ENCODE data around the gene NELL2.
"Not testable (repeated sequence)": the region's sequence is repeated elsewhere in the genome, so short reads cannot be mapped to it uniquely, and the experiment has no call there.

The NELL2 gene

DNA sequence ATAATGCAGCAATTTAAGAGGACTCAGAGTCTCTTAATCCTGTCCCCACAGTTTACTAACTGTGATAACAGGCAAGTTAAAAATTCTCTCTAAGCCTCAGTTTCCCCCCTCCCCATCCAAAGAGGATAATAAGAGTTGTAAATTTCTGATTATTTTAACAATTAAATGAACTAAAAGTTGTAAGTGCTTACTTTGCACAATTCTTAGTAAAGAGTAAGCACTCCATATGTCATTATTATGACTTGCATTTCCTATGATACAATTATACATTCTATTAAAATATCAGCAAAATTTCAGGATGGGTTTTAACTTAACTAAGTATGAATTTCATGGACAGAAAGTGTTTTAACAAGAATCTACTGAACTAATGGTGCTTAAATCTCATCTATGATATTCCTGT is 80.1 kb downstream of the NELL2 start:
- Histone ChIP-seq H3K4me3 (no peak overlapping the region), H3K27ac (no peak overlapping the region)

DNA sequence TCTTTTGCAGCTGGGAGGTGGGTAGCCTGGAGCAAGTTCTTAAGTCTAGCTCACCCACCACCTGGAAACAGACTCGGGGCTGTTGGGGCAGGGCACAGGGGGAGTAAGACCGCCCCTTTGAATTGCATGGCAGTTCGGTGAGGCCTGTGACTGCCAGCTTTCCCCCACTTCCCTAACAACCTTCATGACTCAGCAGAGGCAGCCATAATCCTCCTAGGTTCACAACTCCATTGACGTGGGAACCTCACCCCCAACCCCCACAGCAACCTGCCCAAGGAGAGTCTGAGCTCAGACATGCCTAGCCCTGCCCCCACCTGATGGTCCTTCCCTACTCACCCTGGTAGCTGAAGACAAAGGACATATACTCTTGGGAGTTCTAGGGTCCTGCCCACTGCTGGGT is 87.4 kb downstream of the NELL2 start:
- no peak overlapping the region for H3K27ac ChIP-seq
- no peak overlapping the region for H3K4me3 ChIP-seq

DNA sequence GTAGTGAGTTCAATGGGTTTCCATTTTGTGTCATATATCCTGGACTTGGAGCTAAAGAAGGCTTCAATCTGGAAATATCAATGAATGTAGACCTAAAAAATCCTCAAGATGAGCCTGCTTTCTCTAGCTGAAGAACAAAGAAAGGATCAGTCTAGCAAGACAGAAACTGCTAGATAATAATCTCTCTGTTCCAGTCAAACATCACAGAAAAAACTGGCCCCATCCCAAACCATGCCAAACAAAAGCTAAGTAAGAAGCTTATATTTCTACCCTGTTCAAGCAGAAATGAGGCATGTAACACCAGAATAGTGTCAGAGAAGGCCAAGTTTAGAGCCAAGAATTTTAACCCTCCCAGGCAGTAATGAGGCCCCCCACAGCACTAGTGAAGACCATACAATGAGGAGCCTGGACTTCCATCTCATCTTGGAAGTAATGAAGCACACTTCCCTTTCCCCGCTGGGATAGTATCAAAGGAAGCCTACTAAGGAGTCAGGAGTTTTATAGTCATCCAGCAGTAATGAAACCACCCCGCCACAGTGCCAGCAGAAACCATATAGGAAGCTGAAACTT is 95.8 kb downstream of the NELL2 start:
- no peak overlapping the region for H3K4me3 ChIP-seq
- no peak overlapping the region for H3K27ac ChIP-seq

- Histone ChIP-seq H3K27ac (no peak overlapping the region), H3K4me3 (no peak overlapping the region)
These were observed 96.3 kb downstream of the NELL2 start for GRCh38 chr12:44779766-44780165.

DNA sequence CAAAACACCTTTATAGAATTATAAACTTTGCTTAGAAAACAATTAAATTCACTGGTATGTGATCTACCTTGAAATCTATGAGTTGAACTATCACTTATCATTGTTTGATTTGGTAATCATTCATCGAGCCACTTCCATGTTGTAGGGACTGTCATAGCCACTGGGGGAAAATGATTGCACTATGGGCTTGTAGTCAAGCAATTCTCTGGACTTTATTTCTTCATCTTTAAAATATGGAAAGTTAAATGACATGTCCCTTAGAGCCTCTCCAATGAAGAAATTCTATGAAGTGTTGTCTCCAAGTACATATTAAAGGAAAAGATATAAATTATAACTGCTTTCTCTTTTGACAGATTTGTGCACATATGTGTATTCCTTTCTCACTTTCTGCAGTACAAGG is 97.3 kb downstream of the NELL2 start:
- H3K27ac ChIP-seq, result no peak overlapping the region
- no peak overlapping the region for H3K4me3 ChIP-seq

- Histone ChIP-seq H3K27ac (no peak overlapping the region), H3K4me3 (no peak overlapping the region)
These were observed 99.1 kb downstream of the NELL2 start for GRCh38 chr12:44777044-44777443.

DNA sequence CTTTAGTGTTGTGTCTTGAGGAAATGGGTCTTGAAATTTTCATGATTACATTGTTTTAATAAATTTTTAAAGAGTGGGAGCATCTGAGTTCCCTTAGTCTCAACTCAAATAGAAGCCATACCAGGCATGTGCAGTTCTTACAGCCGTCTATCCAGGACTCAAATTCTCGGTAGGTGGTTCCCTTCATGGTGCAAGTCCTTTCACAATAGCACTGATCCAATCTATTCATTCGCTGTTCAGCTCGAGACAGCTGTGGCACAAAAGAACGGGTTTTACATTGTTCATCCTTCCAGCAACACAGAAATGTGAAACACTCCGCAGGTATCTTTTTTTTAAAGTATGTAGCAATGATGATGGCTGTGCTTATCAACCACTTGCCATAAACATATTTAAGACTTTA is 100.2 kb downstream of the NELL2 start:
- H3K4me3 ChIP-seq, result no peak overlapping the region
- no peak overlapping the region for H3K27ac ChIP-seq

DNA sequence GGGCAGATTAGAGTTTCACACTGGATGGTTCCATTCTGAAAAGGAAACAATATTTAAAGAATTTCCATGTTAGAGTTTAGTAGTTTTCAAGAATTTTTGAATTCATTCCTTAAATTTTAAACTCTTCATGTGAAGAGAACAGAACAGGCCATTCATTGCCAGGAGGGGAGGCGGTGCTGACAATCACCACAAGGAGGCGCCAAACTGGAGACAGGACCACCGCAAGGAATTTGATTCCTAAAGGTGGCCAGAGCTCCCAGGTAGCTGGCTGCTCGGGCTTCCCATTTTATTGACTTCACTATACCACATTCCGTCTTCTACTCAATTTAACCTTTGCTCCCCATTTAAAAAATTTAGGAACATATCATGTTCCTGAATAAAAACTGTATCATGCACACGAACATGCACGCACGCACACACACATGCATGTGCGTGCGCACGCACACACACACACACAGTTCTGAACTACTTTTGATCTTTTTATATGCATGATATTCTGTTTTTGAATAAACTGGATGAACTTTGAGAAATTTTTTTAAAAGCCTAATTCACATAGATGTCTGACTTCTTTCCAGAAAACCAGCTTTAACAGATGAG is 101.2 kb downstream of the NELL2 start:
- Histone ChIP-seq H3K4me3 (no peak overlapping the region), H3K27ac (no peak overlapping the region)

DNA sequence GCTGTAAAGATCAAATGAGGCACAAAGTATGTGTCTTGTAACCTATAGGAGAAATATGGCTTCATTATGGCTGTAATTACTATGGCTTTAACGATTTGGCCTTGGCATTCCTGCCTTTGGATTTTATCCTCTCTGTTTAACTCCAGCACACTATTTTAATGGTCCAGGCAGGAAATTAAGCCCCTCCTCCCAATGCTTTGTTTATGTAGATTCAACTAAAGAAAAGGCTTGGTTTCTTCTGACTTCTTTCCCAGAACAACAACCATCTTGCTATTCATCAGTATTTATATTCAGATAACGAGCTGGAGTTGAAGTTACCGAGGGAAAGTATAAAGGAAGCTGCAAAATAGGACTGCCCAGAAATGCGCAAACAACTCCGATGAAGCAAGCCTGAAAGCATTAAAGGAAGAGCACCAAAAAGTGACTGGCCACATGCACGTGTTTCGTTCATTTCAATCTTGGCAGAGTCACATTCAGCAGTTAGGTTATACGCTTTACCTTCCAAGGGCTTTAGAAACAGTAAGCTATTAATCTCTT is 104.6 kb downstream of the NELL2 start:
- H3K27ac ChIP-seq, result no peak overlapping the region
- no peak overlapping the region for H3K4me3 ChIP-seq

DNA sequence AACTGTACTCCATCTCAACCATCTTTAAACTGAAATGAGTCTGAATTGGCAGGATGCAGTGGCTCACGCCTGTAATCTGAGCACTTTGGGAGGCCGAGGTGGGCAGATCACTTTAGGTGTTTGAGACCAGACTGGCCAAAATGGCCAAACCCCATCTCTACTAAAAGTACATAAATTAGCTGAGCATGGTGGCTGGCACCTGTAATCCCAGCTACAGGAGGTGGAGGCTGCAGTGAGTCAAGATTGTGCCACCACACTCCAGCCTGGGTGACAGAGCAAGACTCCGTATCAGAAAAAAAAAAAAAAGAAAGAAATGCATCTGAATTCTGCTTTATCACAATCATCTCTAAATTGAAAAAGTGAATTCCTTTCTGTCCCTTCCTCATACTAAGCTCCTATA is 110.3 kb downstream of the NELL2 start:
- H3K27ac ChIP-seq, result no peak overlapping the region

DNA sequence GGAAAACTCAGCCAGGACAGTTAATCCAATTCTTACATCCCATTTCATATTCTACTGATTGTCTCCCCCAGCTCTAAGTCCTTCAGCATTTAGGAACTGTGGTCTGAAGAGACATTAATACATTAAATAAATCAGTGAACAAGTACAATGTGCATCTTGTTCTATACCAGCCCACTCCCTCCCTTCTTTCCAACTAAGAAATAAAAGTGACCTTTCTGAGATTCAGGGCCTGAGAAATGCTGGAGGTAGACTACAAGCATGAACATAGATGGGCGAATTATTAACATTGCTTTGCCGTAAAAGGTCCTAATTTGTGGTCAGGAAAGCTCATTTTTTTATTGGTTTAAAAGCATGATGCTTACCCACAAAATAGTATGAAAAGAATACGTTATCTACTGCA is 113.1 kb downstream of the NELL2 start:
- Histone ChIP-seq H3K27ac (no peak overlapping the region), H3K4me3 (no peak overlapping the region)

More for the DNA sequence above, 110.3 kb downstream of the NELL2 start:
- no peak overlapping the region for H3K4me3 ChIP-seq

DNA sequence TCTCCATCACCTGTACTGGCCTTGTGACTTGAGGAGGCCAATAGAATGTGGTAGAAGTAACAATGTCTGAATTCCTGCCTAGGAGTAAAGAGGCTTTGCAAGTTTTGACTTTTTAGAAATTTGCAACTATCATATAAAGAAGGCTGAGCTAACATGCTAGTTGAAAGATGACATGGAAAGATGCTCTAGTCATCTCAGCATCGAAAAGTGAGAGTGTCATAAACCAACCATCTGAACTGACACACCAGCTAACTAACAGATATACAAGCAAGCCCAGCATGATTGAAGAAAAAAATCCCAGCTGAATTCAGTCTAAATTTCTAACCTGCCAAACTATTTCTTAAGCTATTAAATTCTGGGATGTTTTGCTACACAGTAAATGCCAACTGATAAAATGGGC is 116.8 kb downstream of the NELL2 start:
- H3K4me3 ChIP-seq, result no peak overlapping the region

GRCh38 chr12:44750468-44750867 is 125.6 kb downstream of the NELL2 start:
- Histone ChIP-seq H3K4me3 (no peak overlapping the region), H3K27ac (no peak overlapping the region)

More for the DNA sequence above, 116.8 kb downstream of the NELL2 start:
- no peak overlapping the region for H3K27ac ChIP-seq

DNA sequence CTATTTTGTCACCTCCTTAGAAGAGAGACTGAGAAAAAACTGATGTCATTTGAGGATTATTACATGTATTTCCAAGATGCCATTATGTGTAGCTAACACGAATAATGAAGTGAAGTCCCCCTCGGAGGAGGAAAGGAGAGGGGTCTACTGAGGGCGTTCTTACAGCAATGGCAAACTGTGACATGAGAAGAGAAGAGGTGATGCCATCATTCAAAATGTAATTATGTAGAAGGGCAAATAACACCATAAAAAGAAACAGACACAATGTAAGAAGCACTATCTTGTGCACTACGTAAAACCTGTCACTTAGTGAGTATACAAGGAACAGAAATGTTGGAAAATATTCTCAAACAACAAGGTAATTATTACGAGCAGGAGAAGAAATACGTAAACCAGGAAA is 126.5 kb downstream of the NELL2 start:
- Histone ChIP-seq H3K27ac (no peak overlapping the region), H3K4me3 (no peak overlapping the region)

DNA sequence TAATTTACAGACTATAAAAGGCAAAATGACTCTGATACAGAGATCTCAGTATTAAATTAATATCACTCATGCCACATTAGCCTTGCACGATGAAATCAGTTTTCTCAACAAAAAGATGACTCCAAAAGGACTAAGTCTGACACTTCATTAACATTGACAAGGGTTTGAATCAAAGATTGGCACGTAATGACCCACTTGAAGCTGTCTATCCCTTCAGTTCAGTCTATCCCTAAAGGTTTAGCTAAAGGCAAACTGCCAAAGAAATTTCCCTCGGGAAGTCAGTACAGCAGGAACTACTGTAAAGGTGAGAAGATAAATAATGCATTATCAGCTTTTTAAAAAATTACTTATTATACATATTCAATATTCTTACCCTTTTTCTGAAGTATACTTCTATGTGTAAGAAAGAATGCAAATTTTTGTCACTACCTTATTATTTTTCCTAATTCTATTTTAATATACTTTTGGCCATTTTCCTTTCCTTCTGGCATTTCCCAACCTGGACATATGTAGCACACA is 127.1 kb downstream of the NELL2 start:
- Histone ChIP-seq H3K4me3 (no peak overlapping the region), H3K27ac (no peak overlapping the region)

DNA sequence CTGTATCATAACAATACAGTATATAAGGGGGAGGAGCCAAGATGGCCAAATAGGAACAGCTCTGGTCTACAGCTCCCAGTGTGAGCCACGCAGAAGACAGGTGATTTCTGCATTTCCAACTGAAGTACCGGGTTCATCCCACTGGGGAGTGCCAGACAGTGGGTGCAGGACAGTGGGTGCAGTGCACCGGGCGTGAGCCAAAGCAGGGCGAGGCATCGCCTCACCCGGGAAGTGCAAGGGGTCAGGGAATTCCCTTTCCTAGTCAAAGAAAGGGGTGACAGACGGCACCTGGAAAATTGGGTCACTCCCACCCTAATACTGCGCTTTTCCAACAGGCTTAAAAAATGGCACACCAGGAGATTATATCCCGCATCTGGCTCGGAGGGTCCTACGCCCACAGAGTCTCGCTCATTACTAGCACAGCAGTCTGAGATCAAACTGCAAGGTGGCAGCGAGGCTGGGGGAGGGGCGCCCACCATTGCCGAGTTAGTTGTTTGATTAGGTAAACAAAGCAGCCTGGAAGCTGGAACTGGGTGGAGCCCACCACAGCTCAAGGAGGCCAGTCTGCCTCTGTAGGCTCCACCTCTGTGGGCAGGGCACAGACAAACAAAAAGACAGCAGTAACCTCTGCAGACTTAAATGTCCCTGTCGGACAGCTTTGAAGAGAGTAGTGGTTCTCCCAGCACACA is 134.7 kb downstream of the NELL2 start:
- H3K4me3 ChIP-seq, H3K27ac ChIP-seq: not testable (repeated sequence)

- H3K4me3 ChIP-seq, result no peak overlapping the region
- H3K27ac ChIP-seq, result no peak overlapping the region
These were observed 138.1 kb downstream of the NELL2 start for GRCh38 chr12:44738051-44738450.

DNA sequence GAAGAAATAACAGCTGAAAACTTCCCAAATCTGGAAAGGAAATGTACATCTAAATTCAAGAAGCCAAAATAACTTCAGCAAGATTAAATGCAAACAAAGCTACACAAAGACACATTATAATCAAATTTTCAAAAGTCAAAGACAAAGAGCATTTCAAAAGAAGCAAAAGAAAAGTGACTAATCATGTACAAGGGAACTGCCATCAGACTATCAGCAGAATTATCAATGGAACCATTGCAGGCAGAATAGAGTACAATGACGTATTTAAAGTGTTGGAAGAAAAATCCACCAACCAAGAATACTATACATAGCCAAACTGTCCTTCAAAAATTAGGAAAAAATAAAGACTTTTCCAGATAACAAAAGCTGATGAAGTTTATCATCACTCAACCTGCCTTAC is 147.5 kb downstream of the NELL2 start:
- H3K27ac ChIP-seq, result no peak overlapping the region
- H3K4me3 ChIP-seq, result no peak overlapping the region

- Histone ChIP-seq H3K27ac (no peak overlapping the region), H3K4me3 (no peak overlapping the region)
These were observed 155.8 kb downstream of the NELL2 start for GRCh38 chr12:44720265-44720664.

- H3K4me3 ChIP-seq, result no peak overlapping the region
These were observed 158.5 kb downstream of the NELL2 start for GRCh38 chr12:44717612-44718011.

DNA sequence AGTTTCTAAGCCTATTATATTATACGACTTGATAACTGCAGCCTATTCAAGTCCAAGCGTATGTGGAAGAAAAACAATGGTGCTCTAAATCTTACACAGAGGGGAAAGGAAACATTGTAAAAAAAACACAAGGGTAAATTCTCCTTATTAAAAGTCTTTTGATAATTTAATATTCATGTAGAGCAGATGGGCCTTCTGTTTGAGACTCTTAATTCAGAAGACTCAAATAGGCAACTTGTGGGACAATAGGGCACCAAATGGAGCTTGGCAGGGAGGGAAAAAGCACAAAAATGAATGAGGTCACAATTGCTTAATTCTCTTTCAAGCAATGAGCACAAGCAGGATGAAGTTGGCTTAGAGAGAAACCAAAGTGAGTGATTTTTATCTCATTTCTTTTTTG is 159.4 kb downstream of the NELL2 start:
- H3K27ac ChIP-seq, result no peak overlapping the region
- no peak overlapping the region for H3K4me3 ChIP-seq

More at GRCh38 chr12:44717612-44718011, 158.5 kb downstream of the NELL2 start:
- no peak overlapping the region for H3K27ac ChIP-seq
